HL-60 (cell line): ENCODE measurements around the gene MYO16.

ENCODE experiments used
- DNase-seq, 2 experiments: peaks; one replicate each; pipeline ENCODE4 v3.0.0-alpha.2; 2010 to 2020; ENCODE audit warnings: low read depth in 1 of 2, low spot score in 1 of 2
- H3K27ac ChIP-seq: fragments of 250-450 bp; sonication (Bioruptor Pico); replicated peaks from 2 replicates; pipeline ENCODE4 v1.5.1; 2020; ENCODE audit warnings: mild to moderate bottlenecking, moderate library complexity
- H3K27me3 ChIP-seq: fragments of 250-450 bp; sonication (Bioruptor Pico); 2 replicates; pipeline ENCODE4 v1.5.1; 2021; ENCODE audit warnings: mild to moderate bottlenecking, moderate library complexity; ENCODE audit not compliant: insufficient read depth, poor library complexity, severe bottlenecking
- H3K4me3 ChIP-seq: replicated peaks from 2 replicates; pipeline ENCODE4 v1.5.1; 2011; ENCODE audit warnings: mild to moderate bottlenecking, control low read depth, low read length; ENCODE audit not compliant: insufficient read depth
- GABPA ChIP-seq: IDR thresholded peaks from 2 replicates; pipeline ENCODE4 v1.6.1; 2012; ENCODE audit warnings: low read depth
- POLR2AphosphoS5 ChIP-seq: IDR thresholded peaks from 2 replicates; pipeline ENCODE4 v1.6.1; 2012; ENCODE audit warnings: low read depth
- SPI1 ChIP-seq: IDR thresholded peaks from 2 replicates; pipeline ENCODE4 v1.6.1; 2012; ENCODE audit warnings: low read depth, mild to moderate bottlenecking, borderline replicate concordance
- TF ChIP-seq, protein P1 (sequence below): IDR thresholded peaks from one replicate; pipeline ENCODE4 v1.5.1; 2011; ENCODE audit warnings: low read length, control low read depth, inconsistent platforms; ENCODE audit not compliant: insufficient read depth
- TF ChIP-seq, protein P2 (sequence below): IDR thresholded peaks from 2 replicates; pipeline ENCODE4 v1.6.1; 2012; ENCODE audit warnings: low read depth; ENCODE audit not compliant: insufficient replicate concordance

Gene MYO16

DNA sequence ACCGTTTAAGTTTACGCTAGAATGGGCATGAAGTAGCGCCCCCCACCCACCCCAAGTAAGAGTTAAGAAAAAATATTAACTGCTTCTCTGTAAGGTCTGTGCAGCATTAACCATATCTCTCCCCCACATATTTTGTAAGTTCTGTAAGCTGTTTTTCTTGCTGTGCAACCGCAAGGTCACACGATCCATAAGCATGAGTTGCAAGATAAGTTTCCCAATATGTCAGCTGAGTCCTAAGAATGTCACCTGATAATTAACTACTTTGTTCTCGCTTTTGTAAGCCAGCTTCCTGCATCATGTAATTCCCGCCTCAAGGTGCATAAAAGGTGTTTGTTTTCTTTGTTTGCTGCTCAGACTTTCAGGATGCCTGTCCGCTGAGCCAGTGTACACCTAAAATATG, 187.0 kb downstream of the MYO16 start:
- no peaks in the 10 kb centered on the region for H3K27me3 ChIP-seq
- H3K27ac ChIP-seq = peak overlapping the region; percentile 47
- H3K4me3 ChIP-seq = no peak overlapping the region
- DNase-seq = peak; percentile 68 to 91
- TF ChIP-seq POLR2AphosphoS5 (peak; percentile 78), SPI1 (no peak), GABPA (no peak)
- TF ChIP-seq, protein P1, sequence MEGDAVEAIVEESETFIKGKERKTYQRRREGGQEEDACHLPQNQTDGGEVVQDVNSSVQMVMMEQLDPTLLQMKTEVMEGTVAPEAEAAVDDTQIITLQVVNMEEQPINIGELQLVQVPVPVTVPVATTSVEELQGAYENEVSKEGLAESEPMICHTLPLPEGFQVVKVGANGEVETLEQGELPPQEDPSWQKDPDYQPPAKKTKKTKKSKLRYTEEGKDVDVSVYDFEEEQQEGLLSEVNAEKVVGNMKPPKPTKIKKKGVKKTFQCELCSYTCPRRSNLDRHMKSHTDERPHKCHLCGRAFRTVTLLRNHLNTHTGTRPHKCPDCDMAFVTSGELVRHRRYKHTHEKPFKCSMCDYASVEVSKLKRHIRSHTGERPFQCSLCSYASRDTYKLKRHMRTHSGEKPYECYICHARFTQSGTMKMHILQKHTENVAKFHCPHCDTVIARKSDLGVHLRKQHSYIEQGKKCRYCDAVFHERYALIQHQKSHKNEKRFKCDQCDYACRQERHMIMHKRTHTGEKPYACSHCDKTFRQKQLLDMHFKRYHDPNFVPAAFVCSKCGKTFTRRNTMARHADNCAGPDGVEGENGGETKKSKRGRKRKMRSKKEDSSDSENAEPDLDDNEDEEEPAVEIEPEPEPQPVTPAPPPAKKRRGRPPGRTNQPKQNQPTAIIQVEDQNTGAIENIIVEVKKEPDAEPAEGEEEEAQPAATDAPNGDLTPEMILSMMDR = no peak

- TF ChIP-seq POLR2AphosphoS5 (no peak), GABPA (no peak), SPI1 (no peak)
- TF ChIP-seq, protein P1 = no peak
- TF ChIP-seq, protein P2, sequence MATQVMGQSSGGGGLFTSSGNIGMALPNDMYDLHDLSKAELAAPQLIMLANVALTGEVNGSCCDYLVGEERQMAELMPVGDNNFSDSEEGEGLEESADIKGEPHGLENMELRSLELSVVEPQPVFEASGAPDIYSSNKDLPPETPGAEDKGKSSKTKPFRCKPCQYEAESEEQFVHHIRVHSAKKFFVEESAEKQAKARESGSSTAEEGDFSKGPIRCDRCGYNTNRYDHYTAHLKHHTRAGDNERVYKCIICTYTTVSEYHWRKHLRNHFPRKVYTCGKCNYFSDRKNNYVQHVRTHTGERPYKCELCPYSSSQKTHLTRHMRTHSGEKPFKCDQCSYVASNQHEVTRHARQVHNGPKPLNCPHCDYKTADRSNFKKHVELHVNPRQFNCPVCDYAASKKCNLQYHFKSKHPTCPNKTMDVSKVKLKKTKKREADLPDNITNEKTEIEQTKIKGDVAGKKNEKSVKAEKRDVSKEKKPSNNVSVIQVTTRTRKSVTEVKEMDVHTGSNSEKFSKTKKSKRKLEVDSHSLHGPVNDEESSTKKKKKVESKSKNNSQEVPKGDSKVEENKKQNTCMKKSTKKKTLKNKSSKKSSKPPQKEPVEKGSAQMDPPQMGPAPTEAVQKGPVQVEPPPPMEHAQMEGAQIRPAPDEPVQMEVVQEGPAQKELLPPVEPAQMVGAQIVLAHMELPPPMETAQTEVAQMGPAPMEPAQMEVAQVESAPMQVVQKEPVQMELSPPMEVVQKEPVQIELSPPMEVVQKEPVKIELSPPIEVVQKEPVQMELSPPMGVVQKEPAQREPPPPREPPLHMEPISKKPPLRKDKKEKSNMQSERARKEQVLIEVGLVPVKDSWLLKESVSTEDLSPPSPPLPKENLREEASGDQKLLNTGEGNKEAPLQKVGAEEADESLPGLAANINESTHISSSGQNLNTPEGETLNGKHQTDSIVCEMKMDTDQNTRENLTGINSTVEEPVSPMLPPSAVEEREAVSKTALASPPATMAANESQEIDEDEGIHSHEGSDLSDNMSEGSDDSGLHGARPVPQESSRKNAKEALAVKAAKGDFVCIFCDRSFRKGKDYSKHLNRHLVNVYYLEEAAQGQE = no peak
- no peaks in the 10 kb centered on the region for H3K27me3 ChIP-seq
- DNase-seq = no peak
- H3K27ac ChIP-seq = no peak overlapping the region
- no peak overlapping the region for H3K4me3 ChIP-seq
These were observed 198.2 kb downstream of the MYO16 start for GRCh38 chr13:108827646-108828045.

DNA sequence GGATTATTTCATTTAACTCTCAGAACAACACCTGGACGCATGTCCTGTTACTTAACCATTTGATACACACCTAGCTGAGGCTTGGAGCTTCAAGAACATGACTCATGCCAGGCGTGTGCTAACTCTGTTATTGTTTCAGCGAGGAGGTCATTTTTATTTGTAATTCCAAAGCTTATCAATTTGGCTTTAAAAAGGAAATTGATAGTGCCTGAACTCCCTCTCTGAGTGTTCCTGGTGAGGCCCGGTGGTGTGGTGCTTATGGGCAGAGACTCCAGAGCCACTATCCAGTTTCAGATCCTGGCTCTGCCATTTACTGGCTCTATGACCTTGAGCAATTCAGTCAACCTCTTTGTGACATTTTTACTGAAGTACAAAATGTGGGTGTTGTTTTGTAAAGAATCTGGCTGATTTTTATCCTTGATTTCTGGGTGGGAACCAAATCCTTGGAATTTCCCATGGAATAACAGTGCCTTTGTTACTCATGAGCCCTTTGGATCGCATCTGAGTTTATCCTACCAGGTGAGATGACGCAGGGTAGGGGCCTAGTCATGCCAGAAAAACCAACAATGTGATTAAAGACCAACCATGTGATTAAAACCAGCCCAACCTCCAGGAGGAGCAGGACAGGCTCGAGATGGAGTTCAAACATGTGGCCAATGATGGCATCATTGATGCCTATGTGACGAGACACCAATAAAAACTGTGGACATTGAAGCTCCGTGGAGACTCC, 198.8 kb downstream of the MYO16 start:
- TF ChIP-seq, protein P2 = no peak
- no peak for TF ChIP-seq GABPA
- TF ChIP-seq, protein P1 = no peak
- TF ChIP-seq POLR2AphosphoS5 = no peak
- TF ChIP-seq SPI1 = no peak
- H3K4me3 ChIP-seq = no peak overlapping the region
- no peak overlapping the region for H3K27ac ChIP-seq
- no peaks in the 10 kb centered on the region for H3K27me3 ChIP-seq
- no peak for DNase-seq

DNA sequence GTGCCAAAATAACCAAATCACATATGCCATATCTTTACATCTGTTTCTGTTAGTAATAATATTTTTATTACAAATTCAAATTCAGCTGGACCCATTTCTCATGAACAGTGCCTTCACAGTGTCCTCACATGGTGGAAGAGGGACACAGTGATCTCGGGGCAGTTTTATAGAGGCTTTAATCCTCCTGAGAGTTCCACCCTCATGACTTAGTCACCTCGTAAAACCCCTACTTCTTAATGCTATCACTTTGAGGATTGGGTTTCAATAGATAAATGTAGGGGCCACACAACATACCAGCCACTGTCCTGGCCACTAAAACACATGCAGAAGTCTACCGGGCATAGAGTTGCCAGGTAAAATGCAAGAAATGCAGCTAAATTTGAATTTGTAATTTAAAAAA, 201.5 kb downstream of the MYO16 start:
- TF ChIP-seq, protein P2 = no peak
- TF ChIP-seq SPI1 (no peak), POLR2AphosphoS5 (no peak), GABPA (no peak)
- TF ChIP-seq, protein P1 = no peak
- no peak for DNase-seq
- Histone ChIP-seq H3K27ac (no peak overlapping the region), H3K27me3 (no peaks in the 10 kb centered on the region), H3K4me3 (no peak overlapping the region)
